ENCODE data around the gene RRP1B.

GRCh38 chr21:43744725-43745124 is 85.4 kb downstream of the RRP1B start:
- TF ChIP-seq REST (IDR thresholded peaks at IDR 0.05; ENCODE audit: insufficient read depth in 1 of 2, low read depth in 2 of 2, low read length in 2 of 2) (no peak), POLR2AphosphoS5 (IDR thresholded peaks at IDR 0.05; ENCODE audit: low read depth, low read length) (no peak), TAF1 (IDR thresholded peaks at IDR 0.05; ENCODE audit: borderline replicate concordance, insufficient read depth, low read length) (no peak), FOXP2 (optimal IDR thresholded peaks at IDR 0.05; ENCODE audit: borderline replicate concordance, extremely low read depth, extremely low read length, insufficient read depth) (no peak)

Data from PFSK-1 (cell line).